ENCODE results near the gene SLAMF6. TPM values are rescaled to one million over a fixed set of nuclear protein-coding genes. Genes with fewer than 3 reads are reported as not detected.

Gene SLAMF6
- total and polyA plus RNA-seq, 10 of the 15 experiments (the other 5 are each of a cell fraction or from before 2014, with no cell fraction given), result 20.5 to 89.6 (median 36.5) TPM

- ChIA-PET CTCF (interaction anchor here (0.6 to 19.8 kb wide), 10 partner anchors 12 to 112 kb away, joined by 3 to 355 read pairs (median 10); partner anchors contain the start of gene CD84), POLR2A (interaction anchor here (2.0 to 3.8 kb wide), 4 partner anchors 20 to 112 kb away, joined by 9 to 34 read pairs (median 12); partner anchors contain the start of gene SLAMF6), RAD21 (ENCODE audit: unreplicated experiment) (interaction anchor here (0.6 to 17.2 kb wide), 11 partner anchors 12 to 112 kb away, joined by 3 to 292 read pairs (median 16); partner anchors contain the start of genes CD84 and SLAMF6), SMC1A (ENCODE audit: uncharacterized antibody, unreplicated experiment) (interaction anchor here (0.8 to 23.5 kb wide), 11 partner anchors 17 to 251 kb away, joined by 3 to 735 read pairs (median 4); partner anchors contain the start of genes CD84 and SLAMF6)
- H2AFZ ChIP-seq (ENCODE audit: control insufficient read depth, low read depth, low read length), result no peak overlapping the region
- H3K4me1 ChIP-seq (ENCODE audit: control insufficient read depth, insufficient read depth, low read length), result peaks cover 34% of the 10 kb centered on the region
- ATAC-seq, result no peak
- intact Hi-C loops (cut with micrococcal nuclease; ENCODE audit: unreplicated experiment), result no loop called here
- H3K4me2 ChIP-seq (ENCODE audit: control insufficient read depth, insufficient read depth), result no peak overlapping the region
- peaks cover 2% of the 10 kb centered on the region in 2 experiments; a peak in 2 of 4 replicates for H3K36me3 ChIP-seq (ENCODE audit: control insufficient read depth in 2 of 2, insufficient read depth in 2 of 2, low read length in 1 of 2)
- H3K79me2 ChIP-seq (ENCODE audit: control insufficient read depth, insufficient read depth, low read length), result no peaks in the 10 kb centered on the region
- H3K27me3 ChIP-seq (replicated peaks in 1 of 2; ENCODE audit: control insufficient read depth in 2 of 2, insufficient read depth in 2 of 2, low read length in 1 of 2), result no peaks in the 10 kb centered on the region
- no peak for TF ChIP-seq FOXM1 (IDR thresholded peaks at IDR 0.05; ENCODE audit: low read depth, low read length)
- no peak for TF ChIP-seq CEBPB (IDR thresholded peaks at IDR 0.05; ENCODE audit: borderline replicate concordance in 1 of 2, low read depth in 2 of 2, low read length in 2 of 2)
- no peak for TF ChIP-seq NR2C1 (IDR thresholded peaks at IDR 0.05)
- TF ChIP-seq MEF2B (IDR thresholded peaks at IDR 0.05; ENCODE audit: partially characterized antibody, poor library complexity, severe bottlenecking), result peak; percentile 14
- no peak for TF ChIP-seq HDAC6 (IDR thresholded peaks at IDR 0.05; ENCODE audit: unreplicated experiment)
- no peak for TF ChIP-seq HSF1 (IDR thresholded peaks at IDR 0.05; ENCODE audit: low read depth, low read length)
- BruUV-seq (replicated peaks), result no TSS peak
- no peak overlapping the region for H3K9ac ChIP-seq (ENCODE audit: control insufficient read depth, insufficient read depth, low read length)
- FAIRE-seq, result no peak
- no peak for DNase-seq (ENCODE audit: low read depth, low spot score)
- H3K4me3 ChIP-seq, result no peak overlapping the region
- H3K9me3 ChIP-seq (replicated peaks; ENCODE audit: control insufficient read depth, insufficient read depth, low read length), result no peaks in the 10 kb centered on the region; the same call in 1 of the 3 replicates
- WGBS (ENCODE audit: insufficient coverage, insufficient replicate concordance, low lambda C conversion rate, missing lambda C conversion rate), result 0% methylated on average over 2 of the region's 2 CpGs
- H3K27ac ChIP-seq (ENCODE audit: control insufficient read depth, insufficient read depth), result no peak overlapping the region
- in situ Hi-C loops (cut with MboI), result no loop called here
- no peaks in the 10 kb centered on the region for H4K20me1 ChIP-seq (ENCODE audit: control insufficient read depth, insufficient read depth)
These were observed 19.4 kb upstream of the SLAMF6 start for GRCh38 chr1:160542303-160542945.
